Middle frontal gyrus (tissue), 1 donor: ENCODE data around the gene GNG11.

Source experiments
- DNase-seq: peaks from one replicate; pipeline ENCODE4 v3.0.0-alpha.2; 2015; ENCODE audit warnings: low spot score; ENCODE audit errors: extremely low spot score

GNG11 gene

DNA sequence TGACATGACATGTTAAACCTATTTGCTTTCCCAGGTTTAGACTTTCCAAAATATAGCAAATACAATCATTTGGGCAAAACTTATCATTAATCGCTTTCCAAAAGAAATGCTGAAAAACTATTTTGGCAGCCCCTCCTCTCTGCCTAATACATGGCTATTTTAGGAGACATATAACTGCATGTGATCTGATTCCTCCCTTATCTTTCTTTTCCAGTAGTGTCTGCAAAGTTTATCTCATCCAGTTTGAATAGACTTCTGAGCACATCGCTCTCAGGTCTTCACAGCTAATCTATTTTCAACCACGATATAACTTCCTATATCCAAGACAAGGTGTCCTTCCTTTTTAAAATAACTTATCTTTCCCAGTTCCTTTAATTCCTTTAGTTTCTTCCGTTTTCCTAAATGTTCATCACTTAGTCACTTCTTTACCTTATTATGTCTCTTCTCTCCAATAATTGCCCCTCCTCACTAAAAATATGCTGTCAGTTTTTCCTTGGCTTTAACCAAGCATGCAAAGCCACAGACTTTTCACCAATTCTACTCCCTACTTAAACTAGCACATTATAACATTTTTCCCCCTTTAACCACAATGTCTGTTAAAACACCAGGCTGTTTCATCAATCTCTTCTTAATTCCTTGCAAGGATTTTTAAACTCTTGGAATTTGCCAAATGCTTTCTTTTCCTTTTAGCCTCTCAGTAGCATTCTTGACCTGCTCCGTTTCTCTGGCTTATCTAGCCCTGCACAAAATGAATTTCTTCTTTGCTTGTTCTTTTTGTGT, 24.4 kb downstream of the GNG11 start:
- no peak for DNase-seq

DNA sequence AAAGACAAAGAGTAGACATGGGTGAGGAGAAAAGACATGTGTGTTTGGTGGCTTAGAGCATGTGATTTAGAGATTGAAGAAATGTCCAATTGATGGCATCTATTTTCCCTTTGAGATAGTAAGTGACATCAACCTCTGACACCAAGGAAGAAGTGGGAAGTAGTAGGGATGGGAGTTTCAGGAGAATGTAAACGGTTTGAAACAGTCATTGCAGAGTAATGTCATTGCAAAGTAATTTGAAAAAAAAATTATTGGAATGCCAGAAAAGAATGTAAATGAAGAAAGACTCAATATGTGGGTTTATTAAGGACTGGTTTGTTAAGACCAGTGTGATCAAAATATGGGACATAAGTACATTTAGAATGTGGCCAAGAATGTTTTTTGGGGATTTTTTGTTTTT, 26.6 kb downstream of the GNG11 start:
- DNase-seq: no peak

DNA sequence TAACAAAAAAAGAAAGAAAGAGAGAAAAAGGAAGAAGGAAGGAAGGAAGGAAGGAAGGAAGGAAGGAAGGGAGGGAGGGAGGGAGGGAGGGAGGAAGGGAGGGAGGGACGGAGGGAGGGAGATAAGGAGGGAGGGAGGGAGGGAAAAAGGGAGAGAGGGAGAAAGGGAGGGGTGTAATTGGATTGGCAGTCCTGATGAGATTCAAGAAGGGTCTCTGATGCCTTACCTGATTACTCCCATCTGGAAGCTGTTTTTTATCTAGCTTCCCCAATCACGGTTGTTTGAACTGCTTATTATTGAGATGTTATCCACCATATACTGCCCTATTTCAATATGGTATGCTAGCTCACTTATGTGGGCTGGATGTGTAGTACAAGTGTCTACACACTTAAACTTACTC, 27.3 kb downstream of the GNG11 start:
- no peak for DNase-seq

DNA sequence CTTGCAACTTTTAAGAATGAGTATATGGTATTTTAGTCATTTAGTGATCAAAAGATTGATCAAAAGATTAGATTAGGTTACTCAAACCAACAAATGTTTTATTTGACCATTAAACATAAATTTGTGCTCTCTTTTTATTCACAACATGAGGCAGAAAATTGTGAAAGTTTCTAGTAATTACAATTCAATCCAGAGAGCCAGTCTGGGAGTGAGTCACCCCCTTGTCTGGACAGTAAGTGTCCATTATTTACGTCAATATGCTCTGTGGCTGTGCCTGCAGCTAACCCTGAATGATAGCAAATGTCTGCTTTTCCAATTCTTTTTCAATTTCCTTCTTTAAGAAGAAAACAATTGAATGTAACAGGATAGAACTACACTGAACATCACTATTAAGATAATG, 27.9 kb downstream of the GNG11 start:
- no peak for DNase-seq

- no peak for DNase-seq
Observed at GRCh38 chr7:93955304-93955703, 33.8 kb downstream of the GNG11 start.

- DNase-seq: no peak
Observed at GRCh38 chr7:93957767-93958166, 36.2 kb downstream of the GNG11 start.

DNA sequence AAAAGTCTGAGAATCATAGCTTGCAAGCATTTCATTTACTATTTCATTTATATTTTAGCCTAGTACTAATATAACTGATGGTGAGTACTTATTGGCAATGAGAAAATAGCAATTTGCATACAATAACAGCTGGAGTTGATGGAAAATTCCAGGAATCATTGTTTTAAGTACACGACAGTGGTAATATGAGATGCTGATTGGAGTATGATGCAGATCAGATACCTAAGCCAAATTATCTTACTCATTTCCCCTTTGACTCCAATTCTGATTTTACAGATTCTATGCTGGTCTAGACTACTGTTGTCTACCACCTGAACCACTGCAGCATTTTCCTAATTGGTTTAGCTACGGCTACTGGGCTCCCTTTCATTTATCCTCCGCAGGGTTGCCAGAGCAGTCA, 36.7 kb downstream of the GNG11 start:
- DNase-seq: no peak

- DNase-seq: no peak
Observed at GRCh38 chr7:93958651-93959050, 37.1 kb downstream of the GNG11 start.

- no peak for DNase-seq
Observed at GRCh38 chr7:93960986-93961385, 39.5 kb downstream of the GNG11 start.

DNA sequence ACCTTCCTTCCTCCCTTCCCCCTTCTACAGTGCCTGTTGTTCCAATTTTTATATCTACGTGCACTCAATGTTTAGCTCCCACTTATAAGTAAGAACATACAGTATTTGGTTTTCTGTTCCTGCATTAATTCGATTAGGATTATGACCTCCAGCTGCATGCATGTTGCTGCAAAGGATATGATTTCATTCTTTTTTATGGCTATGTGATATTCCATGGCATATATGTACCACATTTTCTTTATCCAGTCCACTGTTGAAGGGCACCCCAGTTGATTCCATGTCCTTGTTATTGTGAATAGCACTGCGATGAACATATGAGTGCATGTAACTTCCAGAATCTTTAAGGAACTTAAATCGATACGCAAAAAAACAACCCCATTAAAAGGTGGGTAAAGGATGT, 42.7 kb downstream of the GNG11 start:
- no peak for DNase-seq

DNA sequence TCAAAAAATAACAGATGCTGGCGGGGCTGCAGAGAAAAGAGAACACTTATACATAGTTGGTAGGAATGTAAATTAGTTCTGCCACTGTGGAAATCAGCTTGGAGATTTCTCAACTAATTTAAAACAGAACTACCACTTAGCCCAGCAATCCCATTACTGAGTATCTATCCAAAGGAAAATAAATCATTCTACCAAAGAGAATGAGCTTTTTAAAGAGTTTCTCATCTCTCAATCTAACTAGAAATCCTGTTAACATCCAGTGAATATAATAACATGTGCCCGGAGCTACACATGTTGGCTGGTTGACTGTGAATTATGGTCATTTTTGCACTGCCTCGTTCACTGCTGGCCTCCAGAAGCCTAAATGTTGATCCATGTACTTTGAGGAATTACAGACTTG, 43.3 kb downstream of the GNG11 start:
- no peak for DNase-seq

DNA sequence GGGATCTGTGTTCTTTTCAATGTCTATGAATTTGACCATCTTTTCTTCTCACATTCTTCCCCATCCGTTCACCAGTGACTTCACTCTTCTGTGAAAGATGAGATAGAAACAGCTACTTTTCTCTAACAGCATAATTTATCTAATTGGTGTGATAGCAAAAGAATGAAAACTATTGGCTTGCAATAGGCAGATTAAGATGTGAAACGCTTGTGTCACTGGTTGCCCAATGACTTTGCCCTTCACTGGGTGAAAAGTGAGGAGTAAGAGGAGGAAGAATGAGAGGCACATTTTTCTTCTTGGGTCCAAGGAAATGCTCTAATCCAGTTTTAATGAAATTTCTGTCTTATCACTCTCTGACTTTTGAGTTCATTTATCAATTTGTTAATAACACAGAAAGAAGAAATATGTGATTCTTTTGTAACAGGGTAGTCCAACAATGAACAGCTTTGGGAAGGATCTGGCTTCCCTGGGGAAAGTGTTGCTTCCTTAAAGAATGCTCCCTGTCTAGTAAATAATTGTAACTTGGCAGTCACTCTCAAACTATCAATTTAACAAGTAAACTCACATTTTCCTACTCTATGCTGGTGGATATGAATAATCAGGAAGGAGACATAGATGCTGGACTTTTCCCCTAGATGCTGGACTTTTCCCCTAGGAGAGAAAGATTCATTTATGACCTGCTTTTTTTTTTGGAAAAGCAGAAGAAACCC, 47.5 kb downstream of the GNG11 start:
- no peak for DNase-seq

DNA sequence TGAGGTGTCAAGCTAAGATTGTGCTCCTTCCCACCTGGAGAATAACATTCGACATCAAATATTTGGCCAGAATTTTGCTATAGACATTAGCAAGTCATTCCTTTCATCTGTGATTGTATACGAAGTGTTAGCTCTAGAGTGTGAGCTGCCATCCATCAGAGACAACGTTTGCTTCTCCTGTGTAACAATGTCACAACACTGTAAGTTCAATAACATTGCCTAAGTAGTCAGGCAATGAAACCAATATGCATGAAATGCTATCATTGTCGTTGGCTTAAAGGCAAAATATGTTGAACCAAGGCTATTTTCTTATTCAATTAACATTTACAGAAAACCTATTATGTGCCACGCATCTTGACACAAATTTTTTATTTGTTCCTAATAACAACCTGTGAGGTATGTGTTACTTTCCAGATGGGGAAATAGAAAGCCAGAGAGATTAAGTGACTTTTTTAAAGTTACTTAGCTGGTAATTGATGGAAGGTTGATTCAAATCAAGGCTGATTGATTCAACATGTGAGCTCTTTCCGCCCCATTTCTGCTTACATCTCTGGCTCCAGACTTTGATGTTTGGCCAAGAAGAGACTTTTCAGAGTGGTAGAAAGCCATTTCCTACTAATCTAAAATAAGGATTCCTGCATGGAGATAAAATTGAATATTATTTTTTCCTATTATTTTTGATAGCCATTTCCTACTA, 50.6 kb downstream of the GNG11 start:
- DNase-seq: no peak

GRCh38 chr7:93973134-93973533, 51.6 kb downstream of the GNG11 start:
- DNase-seq: no peak

DNA sequence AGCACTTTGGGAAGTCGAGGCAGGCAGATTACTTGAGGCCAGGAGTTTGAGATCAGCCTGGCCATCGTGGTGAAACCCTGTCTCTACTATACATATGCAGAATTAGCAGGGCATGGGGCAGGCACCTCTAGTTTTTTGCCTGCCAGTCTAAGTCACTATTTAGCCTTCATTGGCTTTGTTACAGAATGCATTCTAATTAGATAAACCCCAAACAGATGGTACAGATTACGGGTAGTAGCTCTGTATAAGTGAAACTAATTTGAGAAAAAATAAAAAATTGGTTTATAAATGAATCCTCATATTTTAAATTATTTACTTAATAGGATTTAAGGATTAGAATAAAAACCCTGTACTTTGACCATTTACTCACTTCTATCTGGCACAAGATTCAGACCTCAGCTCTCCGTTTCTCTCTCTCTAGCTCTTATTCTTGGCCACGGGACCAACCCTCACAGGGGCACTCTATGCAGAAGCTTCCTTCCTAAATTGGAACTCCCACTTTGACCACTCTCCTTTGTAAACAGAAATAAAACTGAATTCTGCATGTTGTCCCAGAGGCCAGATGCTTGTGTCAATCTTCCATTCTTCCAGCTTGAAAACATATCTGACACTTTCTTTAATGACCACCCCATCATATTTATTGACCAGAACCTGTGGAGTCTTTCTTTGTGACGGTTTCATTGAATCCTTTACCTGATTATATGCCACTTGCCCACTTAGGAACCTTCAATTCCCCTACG, 55.8 kb downstream of the GNG11 start:
- no peak for DNase-seq
